ENCODE data around the gene TNFRSF1A. TPM values are rescaled to one million over a fixed set of nuclear protein-coding genes. Genes with fewer than 3 reads are reported as not detected.

Gene TNFRSF1A
- total and polyA plus RNA-seq, 7 donors: 38.8 to 224 (median 117) TPM

- H3K36me3 ChIP-seq (ENCODE audit: insufficient read depth in 1 of 2, low read depth in 1 of 2): peaks cover 5 to 27% of the 10 kb centered on the region in 2 donors
- DNase-seq (peak in 1 of 2 donors; percentile 52), ATAC-seq (no peak)
- H3K9me3 ChIP-seq: no peaks in the 10 kb centered on the region
- no peak for TF ChIP-seq CTCF (IDR thresholded peaks at IDR 0.05)
- H3K4me1 ChIP-seq: peaks cover 65% of the 10 kb centered on the region
- H3K27me3 ChIP-seq (ENCODE audit: insufficient read depth in 3 of 3, low read length in 2 of 3): no peaks in the 10 kb centered on the region
- 32 to 45% (median 39%) methylated on average over 12 of the region's 12 CpGs for WGBS, 3 donors
- peak overlapping the region; percentile 99 for H3K4me3 ChIP-seq
- intact Hi-C loops (cut with DNase I): loop anchor here in 1 of 2 donors (5.0 kb wide), 1 partner anchor 199 kb away; no protein-coding TSS in a partner anchor
- peak overlapping the region; percentile 88 for H3K27ac ChIP-seq
Observed at GRCh38 chr12:6337958-6338433, 3.9 kb downstream of the TNFRSF1A start.

GRCh38 chr12:6336889-6337853 is 4.7 kb downstream of the TNFRSF1A start:
- Histone ChIP-seq H3K9me3 (no peaks in the 10 kb centered on the region), H3K27me3 (ENCODE audit: insufficient read depth in 3 of 3, low read length in 2 of 3) (no peaks in the 10 kb centered on the region), H3K4me1 (peaks cover 58% of the 10 kb centered on the region), H3K36me3 (ENCODE audit: insufficient read depth in 1 of 2, low read depth in 1 of 2) (peaks cover 7 to 35% of the 10 kb centered on the region in 2 donors), H3K4me3 (peak overlapping the region; percentile 99), H3K27ac (peak overlapping the region; percentile 88)
- 30 to 43% (median 38%) methylated on average over 15 of the region's 15 CpGs for WGBS, 3 donors
- DNase-seq (no peak), ATAC-seq (no peak)
- TF ChIP-seq CTCF (IDR thresholded peaks at IDR 0.05): no peak
- intact Hi-C loops (cut with DNase I): loop anchor here (1.0 to 5.0 kb wide), 2 partner anchors 47 to 200 kb away; partner anchors contain the start of gene LTBR (in 1 of the 2)

- no peaks in the 10 kb centered on the region for H3K27me3 ChIP-seq (ENCODE audit: insufficient read depth in 3 of 3, low read length in 2 of 3)
- ATAC-seq: peak; percentile 82 to 88 (median 84)
- H3K9me3 ChIP-seq: no peaks in the 10 kb centered on the region
- WGBS, 3 donors: 1 to 13% (median 2%) methylated on average over 11 to 12 of the region's 12 CpGs
- intact Hi-C loops (cut with DNase I): loop anchor here (1.0 to 5.0 kb wide), 2 partner anchors 48 to 201 kb away; partner anchors contain the start of gene LTBR (in 1 of the 2)
- DNase-seq: peak; percentile 96
- peaks cover 7 to 44% of the 10 kb centered on the region in 2 donors for H3K36me3 ChIP-seq (ENCODE audit: insufficient read depth in 1 of 2, low read depth in 1 of 2)
- TF ChIP-seq CTCF (IDR thresholded peaks at IDR 0.05): no peak
- peaks cover 56% of the 10 kb centered on the region for H3K4me1 ChIP-seq
- peak overlapping the region; percentile 99 for H3K4me3 ChIP-seq
- H3K27ac ChIP-seq: peak overlapping the region; percentile 88
Observed at GRCh38 chr12:6336079-6336888, 5.6 kb downstream of the TNFRSF1A start.

GRCh38 chr12:6335451-6336078 is 6.3 kb downstream of the TNFRSF1A start:
- peaks cover 56% of the 10 kb centered on the region for H3K4me1 ChIP-seq
- H3K27ac ChIP-seq: peak overlapping the region; percentile 88
- H3K4me3 ChIP-seq: peak overlapping the region; percentile 99
- intact Hi-C loops (cut with DNase I): loop anchor here (1.0 to 5.0 kb wide), 2 partner anchors 49 to 202 kb away; partner anchors contain the start of gene LTBR (in 1 of the 2)
- WGBS, 3 donors: 1 to 6% (median 2%) methylated on average over 11 of the region's 11 CpGs
- H3K27me3 ChIP-seq (ENCODE audit: insufficient read depth in 3 of 3, low read length in 2 of 3): no peaks in the 10 kb centered on the region
- peak; percentile 42 for TF ChIP-seq CTCF (IDR thresholded peaks at IDR 0.05)
- peak; percentile 84 to 86 for DNase-seq
- H3K9me3 ChIP-seq: no peaks in the 10 kb centered on the region
- H3K36me3 ChIP-seq (ENCODE audit: insufficient read depth in 1 of 2, low read depth in 1 of 2): peaks cover 7 to 51% of the 10 kb centered on the region in 2 donors
- peak; percentile 59 to 70 (median 62) for ATAC-seq

Data from psoas muscle (tissue), 8 donors.